Measurements from ENCODE around the gene EXOC6.

EXOC6 gene

DNA sequence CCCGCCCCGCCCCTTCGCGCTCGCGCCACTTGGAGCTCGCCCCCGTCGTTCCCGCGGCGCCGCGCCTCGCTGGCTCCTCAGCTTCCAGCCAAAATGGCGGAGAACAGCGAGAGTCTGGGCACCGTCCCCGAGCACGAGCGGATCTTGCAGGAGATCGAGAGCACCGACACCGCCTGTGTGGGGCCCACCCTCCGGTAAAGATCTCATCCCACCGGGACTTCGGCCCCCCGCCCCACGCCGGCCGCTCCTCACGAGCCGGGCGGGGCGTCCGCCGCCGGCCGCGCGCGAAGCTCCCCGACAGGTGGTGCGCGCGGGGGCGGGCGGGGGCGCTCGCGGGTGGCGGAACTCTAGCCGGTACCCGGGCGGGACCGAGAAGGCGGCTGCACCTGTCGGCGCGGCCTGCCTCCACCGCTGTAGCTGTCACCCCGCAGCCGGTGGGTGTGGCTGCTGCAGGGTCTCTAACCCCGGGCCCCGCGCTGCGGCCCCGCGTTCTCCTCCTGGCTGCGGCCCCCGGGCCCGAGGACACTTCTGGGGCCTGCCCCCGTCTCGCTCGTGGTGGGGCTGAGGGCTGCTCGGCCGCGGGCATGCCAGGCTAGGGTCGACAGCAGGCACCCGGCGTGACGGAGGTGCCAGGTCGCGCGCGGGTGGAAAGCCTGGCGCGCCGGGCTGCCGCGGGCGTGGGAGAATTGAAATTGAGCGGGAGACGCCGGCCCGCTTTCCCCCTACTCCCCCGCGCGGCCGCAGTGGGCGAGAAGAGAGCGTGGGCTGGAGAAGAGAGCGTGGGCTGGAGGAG lies at the start of gene EXOC6:
Gene EXOC6 (plus strand): TSS at position 80 of the 793 bp plus-strand sequence. CDS start 14 bp downstream, at position 94.
- peak; percentile 86 for DNase-seq

DNA sequence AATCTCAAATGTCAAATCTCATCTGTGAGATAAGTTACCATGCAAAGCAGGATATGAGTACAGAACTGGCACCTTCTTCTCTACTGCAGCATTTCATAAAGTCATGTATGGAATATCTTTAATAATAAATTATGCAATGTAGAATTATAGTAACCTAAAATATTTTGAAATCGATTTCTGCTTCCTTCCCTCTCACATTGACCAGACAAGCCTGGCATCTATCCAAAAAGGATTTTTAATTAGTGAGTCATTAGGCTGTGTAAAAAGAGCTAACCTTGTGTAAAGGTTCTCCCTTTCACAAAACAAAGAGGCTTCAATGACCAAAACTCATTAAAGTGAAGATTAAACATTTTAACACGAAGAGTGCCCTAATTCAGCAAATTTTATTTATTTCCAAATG lies 48.8 kb upstream of the EXOC6 start:
- no peak for DNase-seq

- DNase-seq: no peak
Measured at GRCh38 chr10:92800134-92800733, 48.1 kb upstream of the EXOC6 start.

DNA sequence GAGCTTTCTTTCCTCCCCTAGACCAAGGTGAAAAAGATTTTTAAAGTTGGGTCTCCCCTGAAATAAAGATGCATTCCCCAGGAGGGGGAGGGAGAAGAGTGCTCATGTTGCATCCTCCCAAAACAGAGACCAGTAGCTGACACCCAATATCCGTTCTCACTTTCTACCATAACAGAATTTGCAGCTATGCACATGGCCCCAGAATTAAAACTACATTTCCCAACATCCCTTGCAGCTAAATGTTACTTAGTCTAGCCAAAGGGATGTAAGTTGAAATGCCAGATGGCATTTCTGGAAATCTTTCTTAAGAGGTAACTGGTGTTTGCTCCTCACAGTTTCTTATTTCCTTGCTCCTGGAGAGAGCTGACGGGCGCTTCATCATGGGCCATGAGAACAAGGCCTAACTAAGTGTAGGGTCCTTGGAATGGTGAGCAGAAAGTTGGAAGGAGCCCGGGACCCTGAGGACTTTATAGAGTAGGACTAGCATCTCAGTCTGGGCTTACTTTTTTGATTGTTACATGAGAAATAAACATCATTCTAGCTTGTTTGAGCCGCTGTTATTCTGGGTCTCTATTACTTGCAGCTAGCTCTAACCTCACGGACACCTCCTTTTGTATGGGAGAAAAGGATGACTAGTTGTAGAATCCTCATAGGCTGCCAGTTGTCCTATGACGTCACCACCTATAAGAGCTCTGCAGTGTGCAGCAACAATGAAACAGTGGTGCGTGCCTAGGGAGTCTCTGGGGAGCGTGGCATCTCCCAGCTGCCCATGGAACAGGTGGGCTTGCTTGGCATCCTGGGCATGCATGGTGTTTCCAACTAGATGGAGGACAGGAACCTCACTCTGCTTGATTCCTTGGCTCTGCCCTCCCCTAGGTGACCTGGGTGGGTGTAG lies 46.1 kb upstream of the EXOC6 start:
- no peak for DNase-seq

DNA sequence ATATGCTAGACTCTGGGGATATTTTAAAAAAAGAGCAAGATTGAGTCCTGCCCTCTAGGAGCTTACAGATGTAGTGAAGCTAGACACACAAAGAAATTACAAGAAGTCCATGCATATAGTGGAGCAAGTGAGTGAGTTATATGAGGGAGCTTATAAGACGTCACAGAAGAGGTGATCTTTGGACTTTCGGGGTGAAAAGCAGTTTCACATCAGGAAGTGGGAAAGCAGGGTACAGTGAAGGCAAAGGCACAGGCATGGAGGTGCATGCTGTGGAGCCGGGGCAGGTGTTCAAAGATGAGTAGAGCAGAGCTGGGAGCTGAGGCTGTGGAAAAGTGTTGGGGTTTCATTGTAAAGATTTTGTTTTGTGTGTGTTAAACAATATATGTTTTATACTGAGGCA lies 38.5 kb upstream of the EXOC6 start:
- no peak for DNase-seq

GRCh38 chr10:92810934-92811532 lies 37.3 kb upstream of the EXOC6 start:
- DNase-seq: no peak

GRCh38 chr10:92811986-92812385 lies 36.3 kb upstream of the EXOC6 start:
- DNase-seq: no peak

GRCh38 chr10:92813979-92814378 lies 34.3 kb upstream of the EXOC6 start:
- no peak for DNase-seq

DNA sequence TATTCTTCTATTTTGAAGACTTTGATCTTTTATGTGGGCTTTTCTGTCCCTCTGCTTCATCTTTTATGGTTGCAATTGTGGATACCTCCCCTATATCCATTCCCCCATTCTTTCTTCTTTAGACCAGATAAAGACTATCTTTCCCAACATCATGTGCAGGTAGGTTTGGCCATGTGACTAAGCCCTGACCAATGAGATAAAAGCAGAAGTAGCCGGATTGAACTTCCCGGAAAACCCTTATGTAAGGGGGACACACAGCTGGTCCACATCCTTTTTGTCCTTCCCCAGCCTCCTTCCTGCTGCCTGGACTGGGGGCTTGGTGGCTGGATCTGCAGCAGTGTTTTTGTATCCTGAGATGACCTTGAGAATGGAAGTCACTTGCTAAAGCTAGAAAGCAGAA lies 33.5 kb upstream of the EXOC6 start:
- no peak for DNase-seq

DNA sequence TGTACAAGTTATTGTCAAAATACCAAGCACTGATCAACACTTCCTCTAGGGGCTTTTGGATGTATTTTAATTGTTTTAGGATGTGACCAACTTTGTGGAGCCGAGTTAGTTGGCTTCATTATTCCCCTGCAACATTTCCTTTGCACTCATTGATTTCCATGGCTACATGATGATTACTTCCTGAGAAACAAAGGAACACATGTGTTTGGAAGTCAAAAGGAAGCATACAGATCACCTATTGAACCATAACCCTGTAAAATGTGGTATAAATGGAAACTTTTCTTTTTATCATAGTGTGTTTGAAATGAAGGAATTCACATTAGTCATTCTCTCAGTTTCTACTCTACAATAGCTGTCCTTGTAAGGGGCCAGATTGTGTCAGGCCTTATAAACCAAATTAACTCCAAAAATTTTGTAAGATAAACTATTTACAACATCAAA lies 32.2 kb upstream of the EXOC6 start:
- no peak for DNase-seq

GRCh38 chr10:92822060-92822634 lies 26.2 kb upstream of the EXOC6 start:
- no peak for DNase-seq

DNA sequence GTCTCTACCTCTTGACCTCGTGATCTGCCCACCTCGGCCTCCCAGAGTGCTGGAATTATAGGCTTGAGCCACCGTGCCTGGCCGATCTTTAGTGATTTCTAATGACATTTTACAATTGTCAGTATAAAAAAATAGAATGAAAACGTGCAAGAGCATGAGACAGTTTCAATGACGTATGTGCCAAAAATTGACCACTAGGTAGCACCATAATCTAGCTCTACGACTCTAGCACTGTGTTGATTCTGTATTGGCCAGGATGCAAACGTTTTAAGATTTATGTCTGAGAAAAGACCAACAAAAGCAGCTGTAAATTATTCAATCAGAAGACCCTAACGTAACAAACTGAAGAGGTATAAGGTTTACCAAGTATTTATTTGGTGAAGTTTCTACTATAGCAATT lies 25.4 kb upstream of the EXOC6 start:
- no peak for DNase-seq

- no peak for DNase-seq
Measured at GRCh38 chr10:92826061-92826460, 22.3 kb upstream of the EXOC6 start.

DNA sequence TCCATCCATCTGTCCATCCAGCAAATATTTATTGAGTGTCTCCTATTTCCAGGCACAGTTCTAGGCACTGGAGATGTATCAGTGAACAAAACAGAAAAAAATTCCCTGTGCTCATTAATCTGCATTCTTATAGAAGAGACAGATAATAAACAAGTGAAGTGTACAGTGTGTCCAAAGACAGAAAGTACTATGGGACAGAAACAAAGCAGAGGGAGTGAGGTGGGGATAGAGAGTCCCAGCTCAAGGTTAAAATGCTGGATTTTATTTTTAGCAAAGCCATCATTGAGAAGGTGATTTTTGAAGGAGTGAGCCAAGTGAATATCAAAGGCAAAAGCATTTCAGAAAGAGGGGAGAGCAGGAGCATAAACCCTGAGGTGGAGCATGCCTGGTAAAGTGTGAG lies 21.8 kb upstream of the EXOC6 start:
- DNase-seq: no peak

DNA sequence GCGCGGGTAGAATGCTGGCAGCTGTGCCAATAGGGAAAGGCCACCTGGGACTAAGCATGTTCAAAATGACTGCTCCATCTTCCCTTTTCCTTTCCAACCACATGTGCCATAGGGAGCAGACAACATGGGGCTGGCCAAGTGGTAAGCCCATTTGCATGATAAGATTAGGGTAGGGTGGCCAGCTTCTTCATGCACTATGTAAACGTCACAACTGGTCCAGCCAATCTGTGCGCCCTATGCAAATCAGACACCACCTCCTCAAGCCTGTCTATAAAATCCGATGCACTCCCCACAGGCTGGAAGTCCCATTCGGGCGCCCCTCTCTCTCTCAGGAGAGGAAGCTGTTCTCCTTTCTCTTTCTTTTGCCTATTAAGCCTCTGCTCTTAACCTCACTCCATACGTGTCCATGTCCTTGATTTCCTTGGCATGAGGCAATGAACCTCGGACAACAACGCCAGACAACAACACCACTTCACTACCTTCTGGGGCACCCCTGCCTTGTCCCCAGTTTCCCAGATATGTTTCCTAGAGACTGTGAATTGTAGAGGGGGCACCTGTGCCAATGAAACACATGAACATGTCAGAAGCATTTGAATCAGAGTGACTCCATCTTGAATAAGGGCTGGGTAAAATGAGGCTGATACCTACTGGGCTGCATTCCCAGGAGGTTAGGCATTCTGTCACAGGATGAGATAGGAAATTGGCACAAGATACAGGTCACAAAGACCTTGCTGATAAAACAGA lies 19.1 kb upstream of the EXOC6 start:
- DNase-seq: no peak

DNA sequence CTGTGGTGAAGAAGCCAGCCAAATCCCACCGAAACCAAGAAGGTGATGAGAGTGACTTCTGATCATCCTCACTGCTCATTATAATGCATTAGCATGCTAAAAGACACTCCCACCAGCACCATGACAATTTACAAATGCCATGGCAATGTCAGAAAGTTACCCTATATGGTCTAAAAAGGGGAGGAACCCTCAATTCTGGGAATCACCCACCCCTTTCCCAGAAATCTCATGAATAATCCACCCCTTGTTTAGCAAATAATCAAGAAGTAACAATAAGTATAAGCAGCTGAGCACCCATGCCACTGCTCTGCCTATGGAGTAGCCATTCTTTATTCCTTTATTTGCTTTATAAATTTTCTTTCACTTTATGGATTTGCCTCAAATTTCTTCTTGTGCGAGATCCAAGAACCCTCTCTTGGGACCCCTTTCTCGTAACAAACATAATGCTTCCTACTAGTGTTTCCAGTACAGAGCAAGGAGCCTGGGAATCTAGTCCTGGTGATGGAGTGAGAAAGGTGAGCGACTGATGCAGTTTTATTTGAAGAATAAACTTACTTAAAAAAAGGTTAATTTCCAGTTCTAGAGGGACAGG lies 18.4 kb upstream of the EXOC6 start:
- no peak for DNase-seq

GRCh38 chr10:92830478-92831389 lies 17.6 kb upstream of the EXOC6 start:
- DNase-seq: peak; percentile 27

DNA sequence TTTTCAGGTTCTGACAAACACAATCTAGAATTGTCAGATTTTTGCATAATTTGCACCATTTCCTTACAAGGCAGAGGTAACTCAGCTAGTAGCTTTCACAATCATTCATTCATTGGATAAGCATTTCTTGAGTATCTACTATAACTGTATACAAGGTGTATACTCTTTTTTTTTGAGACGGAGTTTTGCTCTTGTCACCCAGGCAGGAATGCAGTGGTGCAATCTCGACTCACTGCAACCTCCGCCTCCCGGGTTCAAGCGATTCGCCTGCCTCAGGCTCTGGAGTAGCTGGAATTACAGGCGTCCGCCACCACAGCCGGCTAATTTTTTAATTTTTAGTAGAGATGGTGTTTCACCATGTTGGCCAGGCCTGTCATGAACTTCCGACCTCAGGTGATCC lies 16.2 kb upstream of the EXOC6 start:
- DNase-seq: no peak

GRCh38 chr10:92832998-92833650 lies 15.2 kb upstream of the EXOC6 start:
- DNase-seq: no peak

DNA sequence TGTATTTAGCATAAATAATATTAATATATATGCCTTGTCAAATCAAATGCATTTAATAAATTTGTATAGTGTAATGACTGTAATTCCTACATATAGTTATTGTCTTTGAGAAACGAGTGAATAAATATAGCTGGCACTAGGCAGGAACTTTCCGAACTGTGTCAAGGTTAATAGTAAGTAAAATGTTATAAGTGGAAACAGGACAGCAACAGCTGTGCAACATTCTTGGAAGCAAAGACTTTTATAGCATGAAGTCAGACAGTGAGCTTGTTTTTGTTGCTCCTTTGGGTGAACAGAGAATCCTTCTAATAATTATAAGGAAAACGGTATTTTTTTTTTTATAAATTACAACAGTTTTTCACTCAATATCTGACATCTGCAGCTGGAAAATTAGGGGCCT lies 14.0 kb upstream of the EXOC6 start:
- DNase-seq: no peak
